ENCODE results near the gene KMT2B.

- no peak for TF ChIP-seq CTCF (IDR thresholded peaks at IDR 0.05)
- no peak for TF ChIP-seq POLR2A (IDR thresholded peaks at IDR 0.05)
Observed at GRCh38 chr19:35693422-35693821, 24.4 kb upstream of the KMT2B start.
